NT2/D1 (cell line): ENCODE measurements around the gene ULK4.

Source experiments
- SUZ12 ChIP-seq: IDR thresholded peaks from 2 replicates; pipeline ENCODE4 v1.6.1; 2011; ENCODE audit not compliant: insufficient read length, insufficient read depth; ENCODE audit errors: extremely low read depth
- YY1 ChIP-seq: IDR thresholded peaks from 2 replicates; pipeline ENCODE4 v1.6.1; 2011; ENCODE audit not compliant: insufficient read length, insufficient read depth
- ZNF274 ChIP-seq: IDR thresholded peaks from 2 replicates; pipeline ENCODE4 v1.6.1; 2011; ENCODE audit warnings: mild to moderate bottlenecking, low read depth, low read length

GRCh38 chr3:41575724-41576123 lies 386.2 kb downstream of the ULK4 start:
- TF ChIP-seq YY1 (no peak), SUZ12 (no peak), ZNF274 (no peak)
